ENCODE data around the gene RNU2-63P.

GRCh38 chr2:88006912-88007439 is 9.4 kb downstream of the RNU2-63P start:
- TF ChIP-seq GATA3 (IDR thresholded peaks at IDR 0.05; ENCODE audit: low read depth, low read length) (no peak), GATA2 (IDR thresholded peaks at IDR 0.05; ENCODE audit: low read depth, low read length) (no peak)

All from SH-SY5Y (cell line).